ENCODE data around the gene NBR1. TPM values are rescaled to one million over a fixed set of nuclear protein-coding genes. Genes with fewer than 3 reads are reported as not detected.
A peak's percentile ranks its signal among the peaks of the same experiment; 100 is the strongest.
"Not testable (repeated sequence)": the region's sequence is repeated elsewhere in the genome, so short reads cannot be mapped to it uniquely, and the experiment has no call there.

NBR1 gene
- polyA plus RNA-seq, 6 donors from 2014 or later, result 42.9 to 55.5 (median 49.9) TPM

- ATAC-seq (ENCODE audit: low read depth in 2 of 2), result not testable (repeated sequence)
Measured at GRCh38 chr17:43228020-43228782, 57.2 kb downstream of the NBR1 start, which contains the start of gene CCDC200. Gene CCDC200 (minus strand): TSS chr17:43228623. CDS start chr17:43228554, 69 bp downstream.

GRCh38 chr17:43231205-43232020, 60.4 kb downstream of the NBR1 start:
- H3K9me3 Mint-ChIP-seq, result not testable (repeated sequence)
- ATAC-seq (ENCODE audit: low read depth in 2 of 2), result peak; percentile 56 to 69

More at GRCh38 chr17:43228020-43228782, 57.2 kb downstream of the NBR1 start, which contains the start of gene CCDC200:
- not testable (repeated sequence) for H3K27me3 Mint-ChIP-seq, DNase-seq, H3K27ac Mint-ChIP-seq, H3K4me3 Mint-ChIP-seq, H3K9me3 Mint-ChIP-seq, H3K36me3 Mint-ChIP-seq
- peaks cover 0 to 13% (median 12%) of the 10 kb centered on the region in 3 donors for H3K4me1 Mint-ChIP-seq

GRCh38 chr17:43232021-43232699, 61.1 kb downstream of the NBR1 start:
- not testable (repeated sequence) for ATAC-seq (ENCODE audit: low read depth in 2 of 2); H3K4me1 Mint-ChIP-seq; H3K27me3 Mint-ChIP-seq; DNase-seq; H3K36me3 Mint-ChIP-seq; H3K9me3 Mint-ChIP-seq
- Mint-ChIP-seq H3K27ac (peak overlapping the region in 4 of 6 donors; percentile 65 to 94 (median 91)), H3K4me3 (peak overlapping the region in 5 of 8 donors; percentile 5 to 90 (median 85))

More at GRCh38 chr17:43231205-43232020, 60.4 kb downstream of the NBR1 start:
- not testable (repeated sequence) for H3K27me3 Mint-ChIP-seq, DNase-seq, H3K36me3 Mint-ChIP-seq, H3K4me1 Mint-ChIP-seq
- Mint-ChIP-seq H3K27ac (peak overlapping the region in 1 of 6 donors; percentile 77), H3K4me3 (peak overlapping the region in 6 of 8 donors; percentile 5 to 90 (median 48))

- Mint-ChIP-seq H3K27ac (peak overlapping the region in 3 of 6 donors; percentile 38 to 85 (median 78)), H3K4me3 (peak overlapping the region in 2 of 8 donors; percentile 35 to 57)
- H3K9me3 Mint-ChIP-seq, result not testable (repeated sequence)
Measured at GRCh38 chr17:43233263-43233662, 62.2 kb downstream of the NBR1 start.

GRCh38 chr17:43233877-43234276, 62.9 kb downstream of the NBR1 start, which contains the start of gene RNU2-1:
Gene RNU2-1 (minus strand): TSS chr17:43233977.
- not testable (repeated sequence) for DNase-seq; H3K27me3 Mint-ChIP-seq; H3K4me1 Mint-ChIP-seq; ATAC-seq (ENCODE audit: low read depth in 2 of 2); H3K36me3 Mint-ChIP-seq; H3K9me3 Mint-ChIP-seq
- H3K27ac Mint-ChIP-seq, result peak within 1 kb of the TSS in 3 of 6 donors; percentile 38 to 85 (median 78)
- H3K4me3 Mint-ChIP-seq, result peak within 1 kb of the TSS in 2 of 8 donors; percentile 35 to 57

More at GRCh38 chr17:43233263-43233662, 62.2 kb downstream of the NBR1 start:
- ATAC-seq (ENCODE audit: low read depth in 2 of 2); H3K4me1 Mint-ChIP-seq; DNase-seq; H3K27me3 Mint-ChIP-seq; H3K36me3 Mint-ChIP-seq: not testable (repeated sequence)

GRCh38 chr17:43239597-43239996, 68.6 kb downstream of the NBR1 start:
- not testable (repeated sequence) for H3K4me1 Mint-ChIP-seq, H3K36me3 Mint-ChIP-seq, DNase-seq, H3K27me3 Mint-ChIP-seq, H3K9me3 Mint-ChIP-seq
- peak overlapping the region in 1 of 6 donors; percentile 38 for H3K27ac Mint-ChIP-seq
- H3K4me3 Mint-ChIP-seq, result peak overlapping the region in 2 of 8 donors; percentile 56 to 66
- ATAC-seq (ENCODE audit: low read depth in 2 of 2), result peak; percentile 66 to 71

GRCh38 chr17:43240596-43241352, 69.8 kb downstream of the NBR1 start:
- H3K27me3 Mint-ChIP-seq, H3K27ac Mint-ChIP-seq, H3K9me3 Mint-ChIP-seq, H3K36me3 Mint-ChIP-seq, H3K4me1 Mint-ChIP-seq, DNase-seq, H3K4me3 Mint-ChIP-seq: not testable (repeated sequence)
- ATAC-seq (ENCODE audit: low read depth in 2 of 2), result peak; percentile 65 to 70

GRCh38 chr17:43246456-43246855, 75.4 kb downstream of the NBR1 start:
- H3K36me3 Mint-ChIP-seq, H3K27ac Mint-ChIP-seq, H3K4me3 Mint-ChIP-seq, H3K27me3 Mint-ChIP-seq, H3K4me1 Mint-ChIP-seq, H3K9me3 Mint-ChIP-seq: not testable (repeated sequence)
- peak; percentile 79 for DNase-seq
- ATAC-seq (ENCODE audit: low read depth in 2 of 2), result peak; percentile 64 to 70

Other genes starting within 250 kb of the NBR1 start
- gene AARSD1, start 206.8 kb upstream of the NBR1 start, polyA plus RNA-seq (ENCODE audit: low read depth in 6 of 6), result 10 to 100 TPM; 34.4 to 58.3 (median 41.2) TPM
- gene PTGES3L, start 191.1 kb upstream of the NBR1 start, polyA plus RNA-seq (ENCODE audit: low read depth in 6 of 6), result under 1 TPM in 3 of 6 donors, not detected in 3; 0.33 to 0.47 (median 0.45) TPM
- 10 to 100 TPM; 15.3 to 39.6 (median 26.2) TPM for gene RUNDC1, start 190.6 kb upstream of the NBR1 start, polyA plus RNA-seq (ENCODE audit: low read depth in 6 of 6)
- gene RPL27, start 172.8 kb upstream of the NBR1 start, polyA plus RNA-seq (ENCODE audit: low read depth in 6 of 6), result 1,000 to 10,000 TPM; 1,305 to 2,435 (median 1,972) TPM
- 10 to 100 TPM; 47.6 to 83.6 (median 59.1) TPM for gene IFI35, start 164.4 kb upstream of the NBR1 start, polyA plus RNA-seq (ENCODE audit: low read depth in 6 of 6)
- 10 to 100 TPM; 63.2 to 76.5 (median 74.6) TPM for gene VAT1, start 148.8 kb upstream of the NBR1 start, polyA plus RNA-seq (ENCODE audit: low read depth in 6 of 6)
- gene RND2, start 146.0 kb upstream of the NBR1 start, polyA plus RNA-seq (ENCODE audit: low read depth in 6 of 6), result under 1 TPM in 5 of 6 donors, not detected in 1; 0.11 to 0.30 (median 0.22) TPM
- 1 to 10 TPM in 5 of 6 donors, under 1 TPM in 1; 0.14 to 4.7 (median 3.5) TPM for gene BRCA1, start 45.9 kb upstream of the NBR1 start, polyA plus RNA-seq (ENCODE audit: low read depth in 6 of 6)
- gene TMEM106A, start 40.7 kb downstream of the NBR1 start, polyA plus RNA-seq (ENCODE audit: low read depth in 6 of 6), result 10 to 100 TPM in 4 of 6 donors, 1 to 10 TPM in 2; 9.1 to 18.2 (median 12.0) TPM
- 1 to 10 TPM in 2 of 6 donors, under 1 TPM in 2, not detected in 2; 0.45 to 8.1 (median 0.96) TPM for gene CCDC200, start 57.4 kb downstream of the NBR1 start, polyA plus RNA-seq (ENCODE audit: low read depth in 6 of 6)
- gene RNU2-1, start 62.8 kb downstream of the NBR1 start, polyA plus RNA-seq (ENCODE audit: low read depth in 6 of 6), result not detected
- gene ARL4D, start 227.8 kb downstream of the NBR1 start, polyA plus RNA-seq (ENCODE audit: low read depth in 6 of 6), result 1 to 10 TPM; 1.4 to 5.7 (median 3.8) TPM

Measured in naive B cell (primary cell).